GM23338 (cell line): Measurements from ENCODE around the gene EPHA3. TPM values are rescaled to one million over a fixed set of nuclear protein-coding genes. Genes with fewer than 3 reads are reported as not detected.

Experiments
- ATAC-seq: fragments of 200-7000 bp; cut with Tn5 transposase; 3 replicates; pipeline ENCODE4 v1.9.1; 2020
- DNase-seq: peaks from one replicate; pipeline ENCODE4 v3.0.0-alpha.2; 2015; ENCODE audit warnings: low spot score
- H2AFZ ChIP-seq: fragments of 200-600 bp; sonication (generic); 2 replicates; pipeline ENCODE4 v1.8.0; 2016; ENCODE audit warnings: antibody characterized with exemption, mild to moderate bottlenecking, moderate library complexity
- H3F3A ChIP-seq: fragments of 200-600 bp; sonication (generic); replicated peaks from 2 replicates; pipeline ENCODE4 v1.8.0; 2017; ENCODE audit warnings: antibody characterized with exemption, mixed run types, low read depth
- H3K27ac ChIP-seq: fragments of 200-600 bp; sonication (generic); 2 replicates; pipeline ENCODE4 v1.6.1; 2016; ENCODE audit warnings: low read depth
- H3K27me3 ChIP-seq: fragments of 200-600 bp; sonication (generic); 2 replicates; pipeline ENCODE4 v1.8.0; 2016; ENCODE audit warnings: mild to moderate bottlenecking, mixed run types, moderate library complexity; ENCODE audit not compliant: insufficient read depth
- H3K36me3 ChIP-seq: fragments of 200-600 bp; sonication (generic); 2 replicates; pipeline ENCODE4 v1.8.0; 2016; ENCODE audit warnings: mild to moderate bottlenecking; ENCODE audit not compliant: insufficient read depth
- H3K4me1 ChIP-seq: fragments of 200-600 bp; sonication (generic); 2 replicates; pipeline ENCODE4 v1.8.0; 2016; ENCODE audit warnings: mild to moderate bottlenecking, moderate library complexity; ENCODE audit not compliant: insufficient read depth
- H3K4me2 ChIP-seq: fragments of 200-600 bp; sonication (generic); 2 replicates; pipeline ENCODE4 v1.7.1; 2017; ENCODE audit warnings: mixed run types
- H3K4me3 ChIP-seq: fragments of 200-600 bp; sonication (generic); 2 replicates; pipeline ENCODE4 v1.6.1; 2016; ENCODE audit warnings: mixed run types
- H3K79me2 ChIP-seq: fragments of 200-600 bp; sonication (generic); replicated peaks from 2 replicates; pipeline ENCODE4 v1.8.0; 2017; ENCODE audit warnings: mild to moderate bottlenecking; ENCODE audit not compliant: insufficient read depth
- H3K9me2 ChIP-seq: fragments of 200-600 bp; sonication (generic); 2 replicates; pipeline ENCODE4 v1.8.0; 2017; ENCODE audit not compliant: insufficient read depth
- H4K20me1 ChIP-seq: fragments of 200-600 bp; sonication (generic); replicated peaks from 2 replicates; pipeline ENCODE4 v1.8.0; 2017; ENCODE audit warnings: mild to moderate bottlenecking; ENCODE audit not compliant: insufficient read depth
- H3K27ac Mint-ChIP-seq: 2 replicates; pipeline ENCODE4 v1.8.0; 2020; ENCODE audit warnings: inconsistent platforms, mild to moderate bottlenecking, moderate library complexity, mixed read lengths
- H3K27me3 Mint-ChIP-seq: 3 replicates; pipeline ENCODE4 v1.8.0; 2022; ENCODE audit warnings: low read depth, mild to moderate bottlenecking, moderate library complexity, mixed read lengths, inconsistent platforms; ENCODE audit not compliant: insufficient read depth, poor library complexity
- H3K36me3 Mint-ChIP-seq: 3 replicates; pipeline ENCODE4 v1.8.0; 2021; ENCODE audit warnings: low read depth, mild to moderate bottlenecking, inconsistent platforms, moderate library complexity, mixed read lengths
- H3K4me1 Mint-ChIP-seq: 3 replicates; pipeline ENCODE4 v1.8.0; 2020; ENCODE audit warnings: mild to moderate bottlenecking, inconsistent platforms, mixed read lengths
- H3K4me3 Mint-ChIP-seq: 3 replicates; pipeline ENCODE4 v1.8.0; 2021; ENCODE audit warnings: moderate library complexity, mild to moderate bottlenecking, inconsistent platforms, mixed read lengths
- H3K9me3 Mint-ChIP-seq: 3 replicates; pipeline ENCODE4 v1.8.0; 2020; ENCODE audit warnings: moderate library complexity, mild to moderate bottlenecking, inconsistent platforms, mixed read lengths
- CREB1 ChIP-seq: fragments of 250-450 bp; sonication (Bioruptor Pico); IDR thresholded peaks from 2 replicates; pipeline ENCODE4 v1.5.0; 2020; ENCODE audit warnings: low read depth, mild to moderate bottlenecking, moderate library complexity
- EZH2 ChIP-seq: fragments of 200-600 bp; sonication (generic); IDR thresholded peaks from one replicate; pipeline ENCODE4 v1.8.0; 2017; ENCODE audit warnings: antibody characterized with exemption, mild to moderate bottlenecking, low read depth; ENCODE audit not compliant: unreplicated experiment
- EZH2phosphoT487 ChIP-seq: fragments of 200-600 bp; sonication (generic); IDR thresholded peaks from one replicate; pipeline ENCODE4 v1.8.1; 2018; ENCODE audit warnings: antibody characterized with exemption; ENCODE audit not compliant: unreplicated experiment
- JUNB ChIP-seq: IDR thresholded peaks from one replicate; pipeline ENCODE4 v1.6.1; 2016; ENCODE audit warnings: antibody characterized with exemption; ENCODE audit not compliant: unreplicated experiment
- NANOG ChIP-seq: IDR thresholded peaks from 2 replicates; pipeline ENCODE4 v1.6.1; 2016; ENCODE audit warnings: antibody characterized with exemption, borderline replicate concordance
- POLR2AphosphoS5 ChIP-seq: IDR thresholded peaks from 2 replicates; pipeline ENCODE4 v1.6.1; 2016; ENCODE audit warnings: antibody characterized with exemption, low read depth
- STAT1 ChIP-seq: IDR thresholded peaks from one replicate; pipeline ENCODE4 v1.6.1; 2016; ENCODE audit warnings: antibody characterized with exemption; ENCODE audit not compliant: unreplicated experiment
- ZNF114 ChIP-seq: fragments of 250-450 bp; sonication (Bioruptor Pico); IDR thresholded peaks from 2 replicates; pipeline ENCODE4 v1.5.0; 2020; ENCODE audit warnings: mild to moderate bottlenecking, moderate library complexity
- ZNF331 ChIP-seq: fragments of 250-450 bp; sonication (Bioruptor Pico); IDR thresholded peaks from 2 replicates; pipeline ENCODE4 v1.5.0; 2020; ENCODE audit warnings: low read depth, mild to moderate bottlenecking, moderate library complexity
- polyA plus RNA-seq: library from polyadenylated mRNA; unstranded; fragments of >200 nt; fragmentation: Nextera tagmentation; extraction: Ambion mirVana; gene quantifications from 2 replicates; pipeline ENCODE4 v1.2.1, GENCODE V29; 2016
- total RNA-seq: library from RNA; depleted of rRNA; stranded (reverse); fragments of >200 nt; shearing (Covaris generic); gene quantifications from 2 replicates; pipeline ENCODE4 v1.2.3, GENCODE V29; 2014
- TF ChIP-seq, protein P1 (sequence below), 2 experiments: fragments of 200-600 bp in 1 of 2; sonication (generic) in 1 of 2; conservative IDR thresholded peaks; 2 replicates each; pipeline versions ENCODE4 v1.5.1 to v1.6.1; 2016 to 2017; ENCODE audit warnings: antibody characterized with exemption in 2 of 2, low read depth in 2 of 2, mild to moderate bottlenecking in 2 of 2, moderate library complexity in 1 of 2
- TF ChIP-seq, protein P2 (sequence below): fragments of 250-450 bp; sonication (Bioruptor Pico); IDR thresholded peaks from 2 replicates; pipeline ENCODE4 v1.5.0; 2020; ENCODE audit warnings: mild to moderate bottlenecking, moderate library complexity
- TF ChIP-seq, protein P3 (sequence below): IDR thresholded peaks from 2 replicates; pipeline ENCODE4 v1.6.1; 2016; ENCODE audit warnings: antibody characterized with exemption
- TF ChIP-seq, protein P4 (sequence below): IDR thresholded peaks from one replicate; pipeline ENCODE4 v1.6.1; 2018; ENCODE audit warnings: antibody characterized with exemption; ENCODE audit not compliant: unreplicated experiment

The EPHA3 gene
- total and polyA plus RNA-seq, 2 experiments from 2014 or later = 0.05 to 0.21 TPM

DNA sequence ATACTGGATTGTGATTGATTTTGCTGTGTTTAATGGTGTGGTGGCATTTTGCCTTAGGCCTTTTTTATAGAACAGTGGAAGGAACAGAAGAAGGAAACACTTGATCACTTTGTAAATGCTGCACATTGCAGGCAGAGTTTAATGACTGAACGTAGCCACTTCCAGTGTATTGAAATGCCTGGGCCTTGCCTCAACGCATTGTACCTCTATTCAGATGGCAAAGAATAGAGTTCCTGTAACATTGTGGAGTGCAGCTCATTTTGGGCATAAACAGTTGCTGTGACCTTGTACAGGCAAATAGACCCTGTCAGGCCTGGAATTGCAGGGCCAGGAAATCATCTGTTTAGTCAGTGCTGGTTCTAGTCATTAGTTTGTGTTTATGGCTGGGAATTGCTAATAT lies 225.0 kb downstream of the EPHA3 start:
- H4K20me1 ChIP-seq = no peaks in the 10 kb centered on the region
- DNase-seq = peak; percentile 17
- no peak overlapping the region for H2AFZ ChIP-seq
- peaks cover 18% of the 10 kb centered on the region for H3K4me1 ChIP-seq
- H3K4me2 ChIP-seq = peak overlapping the region; percentile 40
- peak overlapping the region; percentile 41 for H3K27ac ChIP-seq
- Mint-ChIP-seq H3K27me3 (no peaks in the 10 kb centered on the region), H3K9me3 (no peaks in the 10 kb centered on the region), H3K4me3 (no peak overlapping the region), H3K27ac (peak overlapping the region; percentile 66; the same call in 1 of the 2 replicates), H3K36me3 (no peaks in the 10 kb centered on the region), H3K4me1 (peaks cover 34% of the 10 kb centered on the region)
- H3K36me3 ChIP-seq = no peaks in the 10 kb centered on the region
- ATAC-seq = peak; percentile 66
- H3K27me3 ChIP-seq = no peaks in the 10 kb centered on the region
- TF ChIP-seq, protein P1, sequence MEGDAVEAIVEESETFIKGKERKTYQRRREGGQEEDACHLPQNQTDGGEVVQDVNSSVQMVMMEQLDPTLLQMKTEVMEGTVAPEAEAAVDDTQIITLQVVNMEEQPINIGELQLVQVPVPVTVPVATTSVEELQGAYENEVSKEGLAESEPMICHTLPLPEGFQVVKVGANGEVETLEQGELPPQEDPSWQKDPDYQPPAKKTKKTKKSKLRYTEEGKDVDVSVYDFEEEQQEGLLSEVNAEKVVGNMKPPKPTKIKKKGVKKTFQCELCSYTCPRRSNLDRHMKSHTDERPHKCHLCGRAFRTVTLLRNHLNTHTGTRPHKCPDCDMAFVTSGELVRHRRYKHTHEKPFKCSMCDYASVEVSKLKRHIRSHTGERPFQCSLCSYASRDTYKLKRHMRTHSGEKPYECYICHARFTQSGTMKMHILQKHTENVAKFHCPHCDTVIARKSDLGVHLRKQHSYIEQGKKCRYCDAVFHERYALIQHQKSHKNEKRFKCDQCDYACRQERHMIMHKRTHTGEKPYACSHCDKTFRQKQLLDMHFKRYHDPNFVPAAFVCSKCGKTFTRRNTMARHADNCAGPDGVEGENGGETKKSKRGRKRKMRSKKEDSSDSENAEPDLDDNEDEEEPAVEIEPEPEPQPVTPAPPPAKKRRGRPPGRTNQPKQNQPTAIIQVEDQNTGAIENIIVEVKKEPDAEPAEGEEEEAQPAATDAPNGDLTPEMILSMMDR (conservative IDR thresholded peaks at IDR 0.05; ENCODE audit: low read depth in 2 of 2) = no peak
- TF ChIP-seq, protein P2, sequence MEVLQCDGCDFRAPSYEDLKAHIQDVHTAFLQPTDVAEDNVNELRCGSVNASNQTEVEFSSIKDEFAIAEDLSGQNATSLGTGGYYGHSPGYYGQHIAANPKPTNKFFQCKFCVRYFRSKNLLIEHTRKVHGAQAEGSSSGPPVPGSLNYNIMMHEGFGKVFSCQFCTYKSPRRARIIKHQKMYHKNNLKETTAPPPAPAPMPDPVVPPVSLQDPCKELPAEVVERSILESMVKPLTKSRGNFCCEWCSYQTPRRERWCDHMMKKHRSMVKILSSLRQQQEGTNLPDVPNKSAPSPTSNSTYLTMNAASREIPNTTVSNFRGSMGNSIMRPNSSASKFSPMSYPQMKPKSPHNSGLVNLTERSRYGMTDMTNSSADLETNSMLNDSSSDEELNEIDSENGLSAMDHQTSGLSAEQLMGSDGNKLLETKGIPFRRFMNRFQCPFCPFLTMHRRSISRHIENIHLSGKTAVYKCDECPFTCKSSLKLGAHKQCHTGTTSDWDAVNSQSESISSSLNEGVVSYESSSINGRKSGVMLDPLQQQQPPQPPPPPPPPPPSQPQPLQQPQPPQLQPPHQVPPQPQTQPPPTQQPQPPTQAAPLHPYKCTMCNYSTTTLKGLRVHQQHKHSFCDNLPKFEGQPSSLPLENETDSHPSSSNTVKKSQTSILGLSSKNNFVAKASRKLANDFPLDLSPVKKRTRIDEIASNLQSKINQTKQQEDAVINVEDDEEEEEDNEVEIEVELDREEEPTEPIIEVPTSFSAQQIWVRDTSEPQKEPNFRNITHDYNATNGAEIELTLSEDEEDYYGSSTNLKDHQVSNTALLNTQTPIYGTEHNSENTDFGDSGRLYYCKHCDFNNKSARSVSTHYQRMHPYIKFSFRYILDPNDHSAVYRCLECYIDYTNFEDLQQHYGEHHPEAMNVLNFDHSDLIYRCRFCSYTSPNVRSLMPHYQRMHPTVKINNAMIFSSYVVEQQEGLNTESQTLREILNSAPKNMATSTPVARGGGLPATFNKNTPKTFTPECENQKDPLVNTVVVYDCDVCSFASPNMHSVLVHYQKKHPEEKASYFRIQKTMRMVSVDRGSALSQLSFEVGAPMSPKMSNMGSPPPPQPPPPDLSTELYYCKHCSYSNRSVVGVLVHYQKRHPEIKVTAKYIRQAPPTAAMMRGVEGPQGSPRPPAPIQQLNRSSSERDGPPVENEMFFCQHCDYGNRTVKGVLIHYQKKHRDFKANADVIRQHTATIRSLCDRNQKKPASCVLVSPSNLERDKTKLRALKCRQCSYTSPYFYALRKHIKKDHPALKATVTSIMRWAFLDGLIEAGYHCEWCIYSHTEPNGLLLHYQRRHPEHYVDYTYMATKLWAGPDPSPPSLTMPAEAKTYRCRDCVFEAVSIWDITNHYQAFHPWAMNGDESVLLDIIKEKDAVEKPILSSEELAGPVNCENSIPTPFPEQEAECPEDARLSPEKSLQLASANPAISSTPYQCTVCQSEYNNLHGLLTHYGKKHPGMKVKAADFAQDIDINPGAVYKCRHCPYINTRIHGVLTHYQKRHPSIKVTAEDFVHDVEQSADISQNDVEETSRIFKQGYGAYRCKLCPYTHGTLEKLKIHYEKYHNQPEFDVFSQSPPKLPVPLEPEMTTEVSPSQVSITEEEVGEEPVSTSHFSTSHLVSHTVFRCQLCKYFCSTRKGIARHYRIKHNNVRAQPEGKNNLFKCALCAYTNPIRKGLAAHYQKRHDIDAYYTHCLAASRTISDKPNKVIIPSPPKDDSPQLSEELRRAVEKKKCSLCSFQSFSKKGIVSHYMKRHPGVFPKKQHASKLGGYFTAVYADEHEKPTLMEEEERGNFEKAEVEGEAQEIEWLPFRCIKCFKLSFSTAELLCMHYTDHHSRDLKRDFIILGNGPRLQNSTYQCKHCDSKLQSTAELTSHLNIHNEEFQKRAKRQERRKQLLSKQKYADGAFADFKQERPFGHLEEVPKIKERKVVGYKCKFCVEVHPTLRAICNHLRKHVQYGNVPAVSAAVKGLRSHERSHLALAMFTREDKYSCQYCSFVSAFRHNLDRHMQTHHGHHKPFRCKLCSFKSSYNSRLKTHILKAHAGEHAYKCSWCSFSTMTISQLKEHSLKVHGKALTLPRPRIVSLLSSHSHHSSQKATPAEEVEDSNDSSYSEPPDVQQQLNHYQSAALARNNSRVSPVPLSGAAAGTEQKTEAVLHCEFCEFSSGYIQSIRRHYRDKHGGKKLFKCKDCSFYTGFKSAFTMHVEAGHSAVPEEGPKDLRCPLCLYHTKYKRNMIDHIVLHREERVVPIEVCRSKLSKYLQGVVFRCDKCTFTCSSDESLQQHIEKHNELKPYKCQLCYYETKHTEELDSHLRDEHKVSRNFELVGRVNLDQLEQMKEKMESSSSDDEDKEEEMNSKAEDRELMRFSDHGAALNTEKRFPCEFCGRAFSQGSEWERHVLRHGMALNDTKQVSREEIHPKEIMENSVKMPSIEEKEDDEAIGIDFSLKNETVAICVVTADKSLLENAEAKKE = no peak
- TF ChIP-seq NANOG (no peak; the same call in 1 of the 2 replicates), STAT1 (no peak), ZNF331 (no peak), ZNF114 (no peak), POLR2AphosphoS5 (no peak), EZH2 (no peak), JUNB (no peak), CREB1 (CRISPR knock-in tag) (no peak), EZH2phosphoT487 (no peak)
- TF ChIP-seq, protein P3, sequence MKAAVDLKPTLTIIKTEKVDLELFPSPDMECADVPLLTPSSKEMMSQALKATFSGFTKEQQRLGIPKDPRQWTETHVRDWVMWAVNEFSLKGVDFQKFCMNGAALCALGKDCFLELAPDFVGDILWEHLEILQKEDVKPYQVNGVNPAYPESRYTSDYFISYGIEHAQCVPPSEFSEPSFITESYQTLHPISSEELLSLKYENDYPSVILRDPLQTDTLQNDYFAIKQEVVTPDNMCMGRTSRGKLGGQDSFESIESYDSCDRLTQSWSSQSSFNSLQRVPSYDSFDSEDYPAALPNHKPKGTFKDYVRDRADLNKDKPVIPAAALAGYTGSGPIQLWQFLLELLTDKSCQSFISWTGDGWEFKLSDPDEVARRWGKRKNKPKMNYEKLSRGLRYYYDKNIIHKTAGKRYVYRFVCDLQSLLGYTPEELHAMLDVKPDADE = no peak
- TF ChIP-seq, protein P4, sequence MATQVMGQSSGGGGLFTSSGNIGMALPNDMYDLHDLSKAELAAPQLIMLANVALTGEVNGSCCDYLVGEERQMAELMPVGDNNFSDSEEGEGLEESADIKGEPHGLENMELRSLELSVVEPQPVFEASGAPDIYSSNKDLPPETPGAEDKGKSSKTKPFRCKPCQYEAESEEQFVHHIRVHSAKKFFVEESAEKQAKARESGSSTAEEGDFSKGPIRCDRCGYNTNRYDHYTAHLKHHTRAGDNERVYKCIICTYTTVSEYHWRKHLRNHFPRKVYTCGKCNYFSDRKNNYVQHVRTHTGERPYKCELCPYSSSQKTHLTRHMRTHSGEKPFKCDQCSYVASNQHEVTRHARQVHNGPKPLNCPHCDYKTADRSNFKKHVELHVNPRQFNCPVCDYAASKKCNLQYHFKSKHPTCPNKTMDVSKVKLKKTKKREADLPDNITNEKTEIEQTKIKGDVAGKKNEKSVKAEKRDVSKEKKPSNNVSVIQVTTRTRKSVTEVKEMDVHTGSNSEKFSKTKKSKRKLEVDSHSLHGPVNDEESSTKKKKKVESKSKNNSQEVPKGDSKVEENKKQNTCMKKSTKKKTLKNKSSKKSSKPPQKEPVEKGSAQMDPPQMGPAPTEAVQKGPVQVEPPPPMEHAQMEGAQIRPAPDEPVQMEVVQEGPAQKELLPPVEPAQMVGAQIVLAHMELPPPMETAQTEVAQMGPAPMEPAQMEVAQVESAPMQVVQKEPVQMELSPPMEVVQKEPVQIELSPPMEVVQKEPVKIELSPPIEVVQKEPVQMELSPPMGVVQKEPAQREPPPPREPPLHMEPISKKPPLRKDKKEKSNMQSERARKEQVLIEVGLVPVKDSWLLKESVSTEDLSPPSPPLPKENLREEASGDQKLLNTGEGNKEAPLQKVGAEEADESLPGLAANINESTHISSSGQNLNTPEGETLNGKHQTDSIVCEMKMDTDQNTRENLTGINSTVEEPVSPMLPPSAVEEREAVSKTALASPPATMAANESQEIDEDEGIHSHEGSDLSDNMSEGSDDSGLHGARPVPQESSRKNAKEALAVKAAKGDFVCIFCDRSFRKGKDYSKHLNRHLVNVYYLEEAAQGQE = no peak
- no peaks in the 10 kb centered on the region for H3F3A ChIP-seq
- no peaks in the 10 kb centered on the region for H3K79me2 ChIP-seq
- no peaks in the 10 kb centered on the region for H3K9me2 ChIP-seq
- H3K4me3 ChIP-seq = peak overlapping the region; percentile 10; the same call in 1 of the 2 replicates
